ENCODE data around the gene BHLHA15. TPM values are rescaled to one million over a fixed set of nuclear protein-coding genes. Genes with fewer than 3 reads are reported as not detected.

Gene BHLHA15
- total and polyA plus RNA-seq, 2 of the 13 experiments (the other 11 are each of a cell fraction or from before 2014, with no cell fraction given), result 1.9 to 6.1 TPM

DNA sequence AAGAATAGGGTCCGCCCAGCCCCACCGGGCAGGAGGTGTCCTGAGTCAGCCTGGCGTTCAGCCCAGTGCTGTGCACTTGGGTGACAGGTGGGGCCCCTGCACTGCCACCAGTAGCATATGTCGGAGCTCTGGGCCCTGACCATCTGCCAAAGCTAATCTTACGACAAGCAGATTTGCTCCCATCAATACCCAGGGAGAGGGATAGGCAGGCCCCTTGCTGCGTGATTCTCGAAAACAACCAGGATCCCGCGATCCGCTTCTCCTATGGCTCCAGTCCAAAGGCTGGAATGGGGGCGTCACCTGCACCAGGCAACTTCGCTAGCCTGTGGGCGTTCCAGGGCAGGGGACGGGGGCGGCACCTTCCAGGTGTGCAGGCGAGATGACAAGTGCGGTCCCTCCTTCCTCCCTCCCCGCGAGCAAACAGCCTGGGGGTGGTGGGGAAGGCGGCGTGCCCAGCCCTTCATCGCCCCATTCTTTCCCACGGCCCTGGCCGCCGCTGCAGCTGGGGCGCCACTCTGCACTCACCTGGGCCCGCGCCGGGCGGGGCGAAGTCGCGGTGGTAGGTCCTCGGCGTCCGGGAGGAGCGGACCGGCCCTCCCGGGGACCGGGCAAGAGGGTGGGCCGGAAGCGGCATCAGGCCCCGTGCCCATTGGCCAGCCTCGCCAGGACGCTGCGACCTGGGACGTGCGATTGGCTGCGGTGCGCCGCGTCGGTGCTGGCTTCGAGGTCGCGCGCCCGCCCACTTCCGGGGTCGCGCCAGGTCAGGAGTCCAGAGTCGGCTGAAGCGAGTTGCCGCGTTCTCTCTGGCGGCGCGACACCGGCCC lies 40.6 kb downstream of the BHLHA15 start, which contains the start of gene TECPR1 (continued):
- 0 out of 2 replicates have a peak, but pooled peaks have one; percentile 26 for TF ChIP-seq RAD21 (CRISPR knock-in tag; IDR thresholded peaks at IDR 0.05)
- no peak for TF ChIP-seq PRMT3 (CRISPR knock-in tag; IDR thresholded peaks at IDR 0.05; ENCODE audit: borderline replicate concordance, low read depth)
- no peak for TF ChIP-seq SETDB1 (CRISPR knock-in tag; IDR thresholded peaks at IDR 0.05; ENCODE audit: borderline replicate concordance)
- peak; percentile 78 for TF ChIP-seq DMAP1 (CRISPR knock-in tag; IDR thresholded peaks at IDR 0.05)
- TF ChIP-seq SIX4 (CRISPR knock-in tag; IDR thresholded peaks at IDR 0.05), result no peak
- TF ChIP-seq, protein P1, sequence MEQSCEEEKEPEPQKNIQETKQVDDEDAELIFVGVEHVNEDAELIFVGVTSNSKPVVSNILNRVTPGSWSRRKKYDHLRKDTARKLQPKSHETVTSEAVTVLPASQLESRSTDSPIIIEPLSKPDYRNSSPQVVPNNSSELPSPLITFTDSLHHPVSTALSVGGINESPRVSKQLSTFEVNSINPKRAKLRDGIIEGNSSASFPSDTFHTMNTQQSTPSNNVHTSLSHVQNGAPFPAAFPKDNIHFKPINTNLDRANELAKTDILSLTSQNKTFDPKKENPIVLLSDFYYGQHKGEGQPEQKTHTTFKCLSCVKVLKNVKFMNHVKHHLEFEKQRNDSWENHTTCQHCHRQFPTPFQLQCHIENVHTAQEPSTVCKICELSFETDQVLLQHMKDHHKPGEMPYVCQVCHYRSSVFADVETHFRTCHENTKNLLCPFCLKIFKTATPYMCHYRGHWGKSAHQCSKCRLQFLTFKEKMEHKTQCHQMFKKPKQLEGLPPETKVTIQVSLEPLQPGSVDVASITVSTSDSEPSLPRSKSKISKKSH (CRISPR knock-in tag; IDR thresholded peaks at IDR 0.05; ENCODE audit: borderline replicate concordance), result peak; percentile 70; the same call in 1 of the 2 replicates
- TF ChIP-seq ARNT (IDR thresholded peaks at IDR 0.05), result no peak
- 0 out of 2 replicates have a peak, but pooled peaks have one; percentile 13 for TF ChIP-seq ZNF564 (CRISPR knock-in tag; IDR thresholded peaks at IDR 0.05)
- no peak for TF ChIP-seq RFXANK (CRISPR knock-in tag; IDR thresholded peaks at IDR 0.05)
- no peak for TF ChIP-seq MTA3 (CRISPR knock-in tag; IDR thresholded peaks at IDR 0.05)
- TF ChIP-seq MLLT10 (CRISPR knock-in tag; IDR thresholded peaks at IDR 0.05), result no peak
- TF ChIP-seq HNRNPUL1 (IDR thresholded peaks at IDR 0.05; ENCODE audit: low read depth, low read length), result no peak
- TF ChIP-seq HNRNPH1 (optimal IDR thresholded peaks at IDR 0.05; ENCODE audit: low read depth, low read length), result no peak
- TF ChIP-seq, protein P2, sequence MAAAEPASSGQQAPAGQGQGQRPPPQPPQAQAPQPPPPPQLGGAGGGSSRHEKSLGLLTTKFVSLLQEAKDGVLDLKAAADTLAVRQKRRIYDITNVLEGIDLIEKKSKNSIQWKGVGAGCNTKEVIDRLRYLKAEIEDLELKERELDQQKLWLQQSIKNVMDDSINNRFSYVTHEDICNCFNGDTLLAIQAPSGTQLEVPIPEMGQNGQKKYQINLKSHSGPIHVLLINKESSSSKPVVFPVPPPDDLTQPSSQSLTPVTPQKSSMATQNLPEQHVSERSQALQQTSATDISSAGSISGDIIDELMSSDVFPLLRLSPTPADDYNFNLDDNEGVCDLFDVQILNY (CRISPR knock-in tag; conservative IDR thresholded peaks at IDR 0.05), result 0 out of 2 replicates have a peak, but pooled peaks have one; percentile 44
- TF ChIP-seq, protein P3, sequence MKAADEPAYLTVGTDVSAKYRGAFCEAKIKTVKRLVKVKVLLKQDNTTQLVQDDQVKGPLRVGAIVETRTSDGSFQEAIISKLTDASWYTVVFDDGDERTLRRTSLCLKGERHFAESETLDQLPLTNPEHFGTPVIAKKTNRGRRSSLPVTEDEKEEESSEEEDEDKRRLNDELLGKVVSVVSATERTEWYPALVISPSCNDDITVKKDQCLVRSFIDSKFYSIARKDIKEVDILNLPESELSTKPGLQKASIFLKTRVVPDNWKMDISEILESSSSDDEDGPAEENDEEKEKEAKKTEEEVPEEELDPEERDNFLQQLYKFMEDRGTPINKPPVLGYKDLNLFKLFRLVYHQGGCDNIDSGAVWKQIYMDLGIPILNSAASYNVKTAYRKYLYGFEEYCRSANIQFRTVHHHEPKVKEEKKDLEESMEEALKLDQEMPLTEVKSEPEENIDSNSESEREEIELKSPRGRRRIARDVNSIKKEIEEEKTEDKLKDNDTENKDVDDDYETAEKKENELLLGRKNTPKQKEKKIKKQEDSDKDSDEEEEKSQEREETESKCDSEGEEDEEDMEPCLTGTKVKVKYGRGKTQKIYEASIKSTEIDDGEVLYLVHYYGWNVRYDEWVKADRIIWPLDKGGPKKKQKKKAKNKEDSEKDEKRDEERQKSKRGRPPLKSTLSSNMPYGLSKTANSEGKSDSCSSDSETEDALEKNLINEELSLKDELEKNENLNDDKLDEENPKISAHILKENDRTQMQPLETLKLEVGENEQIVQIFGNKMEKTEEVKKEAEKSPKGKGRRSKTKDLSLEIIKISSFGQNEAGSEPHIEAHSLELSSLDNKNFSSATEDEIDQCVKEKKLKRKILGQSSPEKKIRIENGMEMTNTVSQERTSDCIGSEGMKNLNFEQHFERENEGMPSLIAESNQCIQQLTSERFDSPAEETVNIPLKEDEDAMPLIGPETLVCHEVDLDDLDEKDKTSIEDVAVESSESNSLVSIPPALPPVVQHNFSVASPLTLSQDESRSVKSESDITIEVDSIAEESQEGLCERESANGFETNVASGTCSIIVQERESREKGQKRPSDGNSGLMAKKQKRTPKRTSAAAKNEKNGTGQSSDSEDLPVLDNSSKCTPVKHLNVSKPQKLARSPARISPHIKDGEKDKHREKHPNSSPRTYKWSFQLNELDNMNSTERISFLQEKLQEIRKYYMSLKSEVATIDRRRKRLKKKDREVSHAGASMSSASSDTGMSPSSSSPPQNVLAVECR (CRISPR knock-in tag; IDR thresholded peaks at IDR 0.05; ENCODE audit: borderline replicate concordance), result peak; percentile 99; the same call in 1 of the 2 replicates
- TF ChIP-seq MAFG (CRISPR knock-in tag; IDR thresholded peaks at IDR 0.05), result no peak
- TF ChIP-seq NFATC3 (CRISPR knock-in tag; IDR thresholded peaks at IDR 0.05), result no peak
- no peak; the same call in none of the 2 replicates for TF ChIP-seq ELF3 (CRISPR knock-in tag; IDR thresholded peaks at IDR 0.05)
- peak; percentile 75; the same call in 1 of the 2 replicates for TF ChIP-seq KDM5A (IDR thresholded peaks at IDR 0.05; ENCODE audit: borderline replicate concordance, low read length)
- TF ChIP-seq ZNF441 (CRISPR knock-in tag; IDR thresholded peaks at IDR 0.05; ENCODE audit: borderline replicate concordance), result peak; percentile 61; the same call in 1 of the 2 replicates
- TF ChIP-seq RAD51 (IDR thresholded peaks at IDR 0.05; ENCODE audit: borderline replicate concordance), result no peak
- no peak for TF ChIP-seq JUND (CRISPR knock-in tag; IDR thresholded peaks at IDR 0.05)
- TF ChIP-seq ESRRA (CRISPR knock-in tag; IDR thresholded peaks at IDR 0.05; ENCODE audit: low read depth), result no peak; the same call in 1 of the 2 replicates

Measured in HepG2 (cell line).